ENCODE results near the gene TSEN54.

GRCh38 chr17:75514919-75515495 is 1.3 kb upstream of the TSEN54 start:
- peak; percentile 46; the same call in 1 of the 2 replicates for TF ChIP-seq POLR2AphosphoS5 (IDR thresholded peaks at IDR 0.05; ENCODE audit: low read depth, low read length)
- no peak for TF ChIP-seq FOXP2 (optimal IDR thresholded peaks at IDR 0.05; ENCODE audit: borderline replicate concordance, extremely low read depth, extremely low read length, insufficient read depth)
- no peak for TF ChIP-seq SIN3A (IDR thresholded peaks at IDR 0.05; ENCODE audit: borderline replicate concordance, insufficient read depth, low read length)
- no peak for TF ChIP-seq TAF1 (IDR thresholded peaks at IDR 0.05; ENCODE audit: borderline replicate concordance, insufficient read depth, low read length)

Measured in PFSK-1 (cell line).